ENCODE measurements around the gene CDH13. TPM values are rescaled to one million over a fixed set of nuclear protein-coding genes. Genes with fewer than 3 reads are reported as not detected.

Gene CDH13
- total and polyA plus RNA-seq, 10 of the 15 experiments (the other 5 are each of a cell fraction or from before 2014, with no cell fraction given) = under 0.01 to 0.05 TPM; not detected in 8

GRCh38 chr16:82949016-82949415 is 322.2 kb downstream of the CDH13 start:
- Histone ChIP-seq H3K9ac (ENCODE audit: control insufficient read depth, insufficient read depth, low read length) (no peak overlapping the region), H4K20me1 (ENCODE audit: control insufficient read depth, insufficient read depth) (no peaks in the 10 kb centered on the region), H3K9me3 (replicated peaks; ENCODE audit: control insufficient read depth, insufficient read depth, low read length) (no peaks in the 10 kb centered on the region), H3K27me3 (replicated peaks in 1 of 2; ENCODE audit: control insufficient read depth in 2 of 2, insufficient read depth in 2 of 2, low read length in 1 of 2) (no peaks in the 10 kb centered on the region), H2AFZ (ENCODE audit: control insufficient read depth, low read depth, low read length) (no peak overlapping the region), H3K79me2 (ENCODE audit: control insufficient read depth, insufficient read depth, low read length) (no peaks in the 10 kb centered on the region), H3K27ac (ENCODE audit: control insufficient read depth, insufficient read depth) (no peak overlapping the region), H3K4me2 (ENCODE audit: control insufficient read depth, insufficient read depth) (no peak overlapping the region), H3K36me3 (ENCODE audit: control insufficient read depth in 2 of 2, insufficient read depth in 2 of 2, low read length in 1 of 2) (no peaks in the 10 kb centered on the region), H3K4me1 (ENCODE audit: control insufficient read depth, insufficient read depth, low read length) (no peaks in the 10 kb centered on the region), H3K4me3 (no peak overlapping the region)
- FAIRE-seq (no peak), DNase-seq (ENCODE audit: low read depth, low spot score) (no peak), ATAC-seq (no peak)
- intact Hi-C loops (cut with micrococcal nuclease; ENCODE audit: unreplicated experiment) (no loop called here), in situ Hi-C loops (cut with MboI) (no loop called here)
- POLR2A ChIA-PET = no interaction called here
- CTCF ChIA-PET = no interaction called here
- 13% methylated on average over 5 of the region's 5 CpGs for WGBS (ENCODE audit: insufficient coverage, insufficient replicate concordance, low lambda C conversion rate, missing lambda C conversion rate)
- RAD21 ChIA-PET (ENCODE audit: unreplicated experiment) = no interaction called here
- BruUV-seq (replicated peaks) = no TSS peak
- SMC1A ChIA-PET (ENCODE audit: uncharacterized antibody, unreplicated experiment) = no interaction called here
- no peak for TF ChIP-seq ZNF592 (IDR thresholded peaks at IDR 0.05)
- TF ChIP-seq RELA (IDR thresholded peaks at IDR 0.05; ENCODE audit: borderline replicate concordance, partially characterized antibody) = no peak
- TF ChIP-seq GATAD2B (conservative IDR thresholded peaks at IDR 0.05; ENCODE audit: low read depth) = no peak
- no peak for TF ChIP-seq KLF5 (IDR thresholded peaks at IDR 0.05; ENCODE audit: partially characterized antibody)
- TF ChIP-seq E2F8 (IDR thresholded peaks at IDR 0.05; ENCODE audit: low read depth, partially characterized antibody) = no peak
- no peak for TF ChIP-seq TAF1 (IDR thresholded peaks at IDR 0.05; ENCODE audit: borderline replicate concordance, low read depth, low read length)
- TF ChIP-seq YBX1 (IDR thresholded peaks at IDR 0.05) = no peak
- no peak for TF ChIP-seq E4F1 (IDR thresholded peaks at IDR 0.05; ENCODE audit: borderline replicate concordance, partially characterized antibody)
- no peak for TF ChIP-seq ZBTB33 (IDR thresholded peaks at IDR 0.05)
- TF ChIP-seq NFIC (IDR thresholded peaks at IDR 0.05; ENCODE audit: low read depth, low read length) = no peak
- no peak for TF ChIP-seq GABPA (IDR thresholded peaks at IDR 0.05; ENCODE audit: low read depth)
- no peak for TF ChIP-seq ZBED1 (IDR thresholded peaks at IDR 0.05; ENCODE audit: borderline replicate concordance)
